Nephron (organoid): Measurements from ENCODE around the gene UACA.

ENCODE experiments used
- H3K27ac Mint-ChIP-seq, 3 experiments: 2 replicates each; pipeline ENCODE4 v1.8.0; 2020; ENCODE audit warnings: mixed read lengths in 3 of 3, mild to moderate bottlenecking in 2 of 3, moderate library complexity in 1 of 3
- H3K27me3 Mint-ChIP-seq: 2 replicates; pipeline ENCODE4 v1.8.0; 2021; ENCODE audit warnings: low read depth, mild to moderate bottlenecking, moderate library complexity, mixed read lengths
- H3K36me3 Mint-ChIP-seq: 2 replicates; pipeline ENCODE4 v1.8.0; 2020; ENCODE audit warnings: low read depth, mixed read lengths
- H3K4me1 Mint-ChIP-seq: 2 replicates; pipeline ENCODE4 v1.8.0; 2020; ENCODE audit warnings: mixed read lengths
- H3K4me3 Mint-ChIP-seq, 3 experiments: 2 replicates each; pipeline ENCODE4 v1.8.0; 2020; ENCODE audit warnings: mild to moderate bottlenecking in 3 of 3, mixed read lengths in 3 of 3, moderate library complexity in 2 of 3
- H3K9me3 Mint-ChIP-seq: 2 replicates; pipeline ENCODE4 v1.8.0; 2020; ENCODE audit warnings: mixed read lengths
- CTCF ChIP-seq, 3 experiments: fragments of 200-600 bp; sonication (generic); IDR thresholded peaks; one replicate each; pipeline ENCODE4 v1.5.0; 2021; ENCODE audit warnings: antibody characterized with exemption in 3 of 3; ENCODE audit not compliant: unreplicated experiment in 3 of 3

The UACA gene

GRCh38 chr15:70611286-70611685 lies 152.1 kb downstream of the UACA start:
- Mint-ChIP-seq H3K9me3 (no peaks in the 10 kb centered on the region), H3K4me1 (peaks cover 23% of the 10 kb centered on the region), H3K4me3 (no peak overlapping the region), H3K27ac (peak overlapping the region in 2 of 3 experiments; percentile 91 to 94), H3K36me3 (no peaks in the 10 kb centered on the region), H3K27me3 (no peaks in the 10 kb centered on the region)
- TF ChIP-seq CTCF (IDR thresholded peaks at IDR 0.05; ENCODE audit: unreplicated experiment in 3 of 3): no peak

GRCh38 chr15:70610541-70610940 lies 152.8 kb downstream of the UACA start:
- H3K9me3 Mint-ChIP-seq: no peaks in the 10 kb centered on the region
- H3K4me3 Mint-ChIP-seq: peak overlapping the region in 1 of 3 experiments; percentile 23
- H3K36me3 Mint-ChIP-seq: no peaks in the 10 kb centered on the region
- H3K4me1 Mint-ChIP-seq: peaks cover 29% of the 10 kb centered on the region
- H3K27me3 Mint-ChIP-seq: no peaks in the 10 kb centered on the region
- no peak for TF ChIP-seq CTCF (IDR thresholded peaks at IDR 0.05; ENCODE audit: unreplicated experiment in 3 of 3)
- H3K27ac Mint-ChIP-seq: peak overlapping the region; percentile 65 to 94 (median 91)

- Mint-ChIP-seq H3K4me1 (peaks cover 36% of the 10 kb centered on the region), H3K36me3 (no peaks in the 10 kb centered on the region), H3K9me3 (no peaks in the 10 kb centered on the region), H3K4me3 (no peak overlapping the region), H3K27ac (peak overlapping the region in 2 of 3 experiments; percentile 91 to 94), H3K27me3 (no peaks in the 10 kb centered on the region)
- TF ChIP-seq CTCF (IDR thresholded peaks at IDR 0.05; ENCODE audit: unreplicated experiment in 3 of 3): no peak
Observed at GRCh38 chr15:70609889-70610288, 153.5 kb downstream of the UACA start.

- H3K36me3 Mint-ChIP-seq: no peaks in the 10 kb centered on the region
Observed at GRCh38 chr15:70608144-70608543, 155.2 kb downstream of the UACA start.

GRCh38 chr15:70605606-70606410 lies 157.6 kb downstream of the UACA start:
- Mint-ChIP-seq H3K9me3 (peaks cover 2% of the 10 kb centered on the region), H3K27ac (peak overlapping the region; percentile 98 to 99 (median 98)), H3K36me3 (no peaks in the 10 kb centered on the region), H3K27me3 (peaks cover 9% of the 10 kb centered on the region), H3K4me1 (peaks cover 54% of the 10 kb centered on the region), H3K4me3 (peak overlapping the region; percentile 31 to 61 (median 33))
- no peak for TF ChIP-seq CTCF (IDR thresholded peaks at IDR 0.05; ENCODE audit: unreplicated experiment in 3 of 3)

More at GRCh38 chr15:70608144-70608543, 155.2 kb downstream of the UACA start:
- peak overlapping the region in 1 of 3 experiments; percentile 1 for H3K4me3 Mint-ChIP-seq
- peaks cover 3% of the 10 kb centered on the region for H3K27me3 Mint-ChIP-seq
- peak overlapping the region; percentile 31 to 98 (median 90) for H3K27ac Mint-ChIP-seq
- peaks cover 49% of the 10 kb centered on the region for H3K4me1 Mint-ChIP-seq
- no peak for TF ChIP-seq CTCF (IDR thresholded peaks at IDR 0.05; ENCODE audit: unreplicated experiment in 3 of 3)
- H3K9me3 Mint-ChIP-seq: no peaks in the 10 kb centered on the region
